ENCODE results near the gene KNOP1.

GRCh38 chr16:19746561-19746960, 28.5 kb upstream of the KNOP1 start:
- no peak for TF ChIP-seq CTCF (conservative IDR thresholded peaks at IDR 0.05; ENCODE audit: low read depth, low read length)
- TF ChIP-seq EZH2 (IDR thresholded peaks at IDR 0.05; ENCODE audit: borderline replicate concordance, low read depth, low read length, poor library complexity, severe bottlenecking) = no peak

All from A673 (cell line).